A673 (cell line): Measurements from ENCODE around the gene C20orf202. TPM values are rescaled to one million over a fixed set of nuclear protein-coding genes. Genes with fewer than 3 reads are reported as not detected.
A peak's percentile ranks its signal among the peaks of the same experiment; 100 is the strongest.

ENCODE experiments used
- BruUV-seq: library from RNA; stranded (reverse); fragments of 400-500 nt; replicated peaks from 2 replicates; lab custom pipeline; 2021; lab: Mats Ljungman, UMichigan
- CTCF ChIA-PET: fragments of 300-600 bp; sonication (Branson Sonifier 250); formaldehyde crosslinking; loops from one replicate; lab custom pipeline; 2022; ENCODE audit warnings: antibody characterized with exemption; lab: Charles Lee
- POLR2A ChIA-PET: fragments of 300-600 bp; sonication (Branson Sonifier 250); formaldehyde crosslinking; loops from one replicate; lab custom pipeline; 2022; ENCODE audit warnings: antibody characterized with exemption; ENCODE audit not compliant: low non-redundant PET; lab: Charles Lee
- DNase-seq: peaks from one replicate; pipeline ENCODE4 v3.0.0-alpha.2; 2015; ENCODE audit warnings: low spot score
- H3K27ac ChIP-seq: fragments of 200-600 bp; sonication (generic); 2 replicates; pipeline ENCODE4 v1.5.1; 2016; ENCODE audit warnings: mixed run types, low read depth, mild to moderate bottlenecking, mixed read lengths, antibody characterized with exemption, low read length; ENCODE audit not compliant: poor library complexity, severe bottlenecking
- H3K27me3 ChIP-seq: fragments of 200-600 bp; sonication (generic); replicated peaks from 2 replicates; pipeline ENCODE4 v1.6.1; 2017; ENCODE audit warnings: mixed run types, low read depth, mild to moderate bottlenecking, mixed read lengths, antibody characterized with exemption, low read length; ENCODE audit not compliant: insufficient read depth, poor library complexity
- H3K36me3 ChIP-seq: fragments of 200-600 bp; sonication (generic); 2 replicates; pipeline ENCODE4 v1.6.1; 2016; ENCODE audit warnings: mixed run types, mild to moderate bottlenecking, mixed read lengths, antibody characterized with exemption, low read length; ENCODE audit not compliant: insufficient read depth, poor library complexity, severe bottlenecking
- H3K4me1 ChIP-seq: fragments of 200-600 bp; sonication (generic); 2 replicates; pipeline ENCODE4 v1.6.1; 2017; ENCODE audit warnings: mixed run types, mild to moderate bottlenecking, mixed read lengths, antibody characterized with exemption, low read length; ENCODE audit not compliant: insufficient read depth, poor library complexity, severe bottlenecking
- H3K4me3 ChIP-seq: fragments of 200-600 bp; sonication (generic); 2 replicates; pipeline ENCODE4 v1.5.1; 2016; ENCODE audit warnings: low read depth, mixed run types, mild to moderate bottlenecking, mixed read lengths, low read length; ENCODE audit not compliant: poor library complexity, severe bottlenecking
- H3K9me3 ChIP-seq: fragments of 200-600 bp; sonication (generic); 2 replicates; pipeline ENCODE4 v1.6.1; 2016; ENCODE audit warnings: mixed run types, low read depth, mild to moderate bottlenecking, mixed read lengths, antibody characterized with exemption, low read length; ENCODE audit not compliant: poor library complexity, severe bottlenecking
- EZH2 ChIP-seq: fragments of 200-600 bp; sonication (generic); IDR thresholded peaks from 2 replicates; pipeline ENCODE4 v1.6.1; 2017; ENCODE audit warnings: borderline replicate concordance, low read depth, mild to moderate bottlenecking, mixed read lengths, antibody characterized with exemption, low read length; ENCODE audit not compliant: poor library complexity, severe bottlenecking
- intact Hi-C: fragments of 100-400 bp; cut with micrococcal nuclease; formaldehyde crosslinking; loops from one replicate; pipeline ENCODE4 v1.10.0; 2022; ENCODE audit not compliant: unreplicated experiment
- total RNA-seq: library from RNA; stranded (reverse); gene quantifications from 2 replicates; pipeline ENCODE4 v1.2.3, GENCODE V29; 2021
- TF ChIP-seq, protein P1 (sequence below): fragments of 300-800, 200-600 bp; sonication (generic); conservative IDR thresholded peaks from 2 replicates; pipeline ENCODE4 v1.5.1; 2017; ENCODE audit warnings: low read depth, mild to moderate bottlenecking, antibody characterized with exemption, low read length, moderate library complexity, mixed read lengths

Gene C20orf202
- total RNA-seq, 1 experiment from 2014 or later, result not detected

DNA sequence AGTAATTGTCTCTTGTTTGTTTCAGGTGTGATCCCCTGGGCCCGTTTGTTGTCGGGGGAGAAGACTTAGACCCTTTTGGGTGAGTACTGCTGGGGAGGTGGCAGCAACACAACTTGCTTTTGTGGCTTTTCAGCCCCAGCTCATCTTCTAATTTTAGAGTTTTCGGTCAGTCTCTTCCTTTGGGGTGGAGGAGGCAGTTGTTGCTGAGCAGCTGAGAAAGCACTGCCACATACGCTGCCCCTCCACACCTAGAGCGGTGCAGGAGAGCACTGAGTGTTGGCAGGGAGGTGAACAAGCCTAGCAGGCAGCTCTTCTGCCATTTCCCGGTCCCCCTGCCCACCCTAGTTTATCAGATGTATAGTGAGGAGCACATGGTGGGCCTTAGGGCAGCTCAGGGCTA is 40.1 kb upstream of the C20orf202 start:
- intact Hi-C loops, result no loop called here
- no peaks in the 10 kb centered on the region for H3K27me3 ChIP-seq
- no peak for DNase-seq
- TF ChIP-seq EZH2, result no peak
- TF ChIP-seq, protein P1, sequence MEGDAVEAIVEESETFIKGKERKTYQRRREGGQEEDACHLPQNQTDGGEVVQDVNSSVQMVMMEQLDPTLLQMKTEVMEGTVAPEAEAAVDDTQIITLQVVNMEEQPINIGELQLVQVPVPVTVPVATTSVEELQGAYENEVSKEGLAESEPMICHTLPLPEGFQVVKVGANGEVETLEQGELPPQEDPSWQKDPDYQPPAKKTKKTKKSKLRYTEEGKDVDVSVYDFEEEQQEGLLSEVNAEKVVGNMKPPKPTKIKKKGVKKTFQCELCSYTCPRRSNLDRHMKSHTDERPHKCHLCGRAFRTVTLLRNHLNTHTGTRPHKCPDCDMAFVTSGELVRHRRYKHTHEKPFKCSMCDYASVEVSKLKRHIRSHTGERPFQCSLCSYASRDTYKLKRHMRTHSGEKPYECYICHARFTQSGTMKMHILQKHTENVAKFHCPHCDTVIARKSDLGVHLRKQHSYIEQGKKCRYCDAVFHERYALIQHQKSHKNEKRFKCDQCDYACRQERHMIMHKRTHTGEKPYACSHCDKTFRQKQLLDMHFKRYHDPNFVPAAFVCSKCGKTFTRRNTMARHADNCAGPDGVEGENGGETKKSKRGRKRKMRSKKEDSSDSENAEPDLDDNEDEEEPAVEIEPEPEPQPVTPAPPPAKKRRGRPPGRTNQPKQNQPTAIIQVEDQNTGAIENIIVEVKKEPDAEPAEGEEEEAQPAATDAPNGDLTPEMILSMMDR, result no peak
- H3K9me3 ChIP-seq, result no peaks in the 10 kb centered on the region
- POLR2A ChIA-PET, result no interaction called here
- CTCF ChIA-PET, result no interaction called here
- no peak overlapping the region for H3K27ac ChIP-seq
- no peak overlapping the region for H3K4me3 ChIP-seq
- no peaks in the 10 kb centered on the region for H3K4me1 ChIP-seq
- H3K36me3 ChIP-seq, result peaks cover 33% of the 10 kb centered on the region
- no TSS peak for BruUV-seq

DNA sequence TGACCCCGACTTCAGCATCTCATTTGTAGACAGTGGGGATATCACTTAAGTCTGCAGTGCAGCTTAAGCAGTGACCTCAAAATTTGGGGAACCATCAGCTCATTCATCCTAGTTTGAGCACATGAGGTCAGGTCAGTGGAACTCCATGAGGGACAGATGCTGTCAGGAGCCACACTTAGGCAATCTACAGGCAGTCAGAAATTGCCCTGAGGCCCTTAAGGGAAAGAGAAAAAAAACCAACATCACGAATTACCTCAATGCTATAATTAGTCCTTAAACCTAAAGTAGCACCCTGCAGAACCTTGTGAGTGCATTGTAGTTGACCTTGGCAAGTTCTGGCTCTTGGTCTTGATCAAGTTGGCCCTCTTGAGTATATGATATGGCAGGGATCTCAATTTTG is 39.6 kb upstream of the C20orf202 start:
- Histone ChIP-seq H3K27me3 (no peaks in the 10 kb centered on the region), H3K4me3 (no peak overlapping the region), H3K27ac (no peak overlapping the region), H3K9me3 (no peaks in the 10 kb centered on the region), H3K36me3 (peaks cover 33% of the 10 kb centered on the region), H3K4me1 (no peaks in the 10 kb centered on the region)
- ChIA-PET CTCF (no interaction called here), POLR2A (no interaction called here)
- DNase-seq, result no peak
- no peak for TF ChIP-seq EZH2
- TF ChIP-seq, protein P1, result no peak
- intact Hi-C loops, result no loop called here
- BruUV-seq, result no TSS peak

DNA sequence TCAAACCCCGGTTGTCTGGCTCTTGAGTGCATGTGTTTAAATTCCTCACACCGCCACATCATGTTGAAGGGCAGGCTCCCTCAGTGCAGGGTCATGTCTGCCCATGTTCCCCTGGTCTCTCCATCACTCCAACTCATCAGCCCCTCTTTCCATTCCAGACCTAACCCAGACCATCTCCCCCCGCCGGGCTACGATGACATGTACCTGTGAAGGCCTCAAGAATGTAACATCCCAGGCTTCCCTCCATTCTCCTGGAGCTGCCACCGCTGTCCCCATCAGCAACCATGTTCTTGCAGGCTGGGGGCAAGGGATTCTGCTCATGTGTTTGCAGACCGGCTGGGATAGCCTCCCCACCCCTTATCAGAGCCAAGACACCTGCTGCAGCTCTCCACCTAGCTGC is 38.4 kb upstream of the C20orf202 start:
- no peaks in the 10 kb centered on the region for H3K9me3 ChIP-seq
- ChIA-PET POLR2A (no interaction called here), CTCF (no interaction called here)
- H3K27me3 ChIP-seq, result no peaks in the 10 kb centered on the region
- H3K27ac ChIP-seq, result no peak overlapping the region
- H3K36me3 ChIP-seq, result peaks cover 33% of the 10 kb centered on the region
- no peak overlapping the region for H3K4me3 ChIP-seq
- no peak for TF ChIP-seq EZH2
- TF ChIP-seq, protein P1, result no peak
- intact Hi-C loops, result no loop called here
- TSS peak; percentile 85 for BruUV-seq
- H3K4me1 ChIP-seq, result no peaks in the 10 kb centered on the region
- DNase-seq, result no peak
